Spleen (tissue), 11 donors: ENCODE data around the gene MKLN1. TPM values are rescaled to one million over a fixed set of nuclear protein-coding genes. Genes with fewer than 3 reads are reported as not detected.

ENCODE experiments used
- DNase-seq: peaks from one replicate; pipeline ENCODE4 v3.0.0-alpha.2; 2020
- H3K27ac ChIP-seq, 8 donors: fragments of 200-600 bp; sonication (generic) in 7 of 8; 1 replicate in 4 of 8; 2 replicates in 4 of 8; pipeline versions ENCODE4 v1.5.0 to v1.8.0; 2016 to 2021; ENCODE audit warnings: inconsistent platforms in 4 of 8, mild to moderate bottlenecking in 4 of 8, moderate library complexity in 1 of 8
- H3K27me3 ChIP-seq, 7 donors: fragments of 200-600 bp; sonication (generic) in 6 of 7; replicated peaks in 1 of 7; 1 replicate in 4 of 7; 2 replicates in 3 of 7; pipeline versions ENCODE4 v1.5.0 to v1.8.0; 2016 to 2021; ENCODE audit warnings: inconsistent platforms in 3 of 7, mild to moderate bottlenecking in 1 of 7
- H3K36me3 ChIP-seq, 6 donors: fragments of 200-600 bp; sonication (generic) in 5 of 6; 1 replicate in 4 of 6; 2 replicates in 2 of 6; pipeline versions ENCODE4 v1.5.0 to v1.8.0; 2016 to 2021; ENCODE audit warnings: inconsistent platforms in 2 of 6
- H3K4me1 ChIP-seq, 6 donors: fragments of 200-600 bp; sonication (generic) in 5 of 6; 1 replicate in 3 of 6; 2 replicates in 3 of 6; pipeline versions ENCODE4 v1.5.0 to v1.8.0; 2016 to 2021; ENCODE audit warnings: inconsistent platforms in 3 of 6
- H3K4me3 ChIP-seq, 8 donors: fragments of 200-600 bp; sonication (generic) in 7 of 8; 1 replicate in 4 of 8; 2 replicates in 4 of 8; pipeline versions ENCODE4 v1.5.0 to v1.8.0; 2016 to 2021; ENCODE audit warnings: inconsistent platforms in 4 of 8, mild to moderate bottlenecking in 4 of 8, moderate library complexity in 2 of 8
- H3K9me3 ChIP-seq, 8 donors: fragments of 200-600 bp; sonication (generic) in 7 of 8; 1 replicate in 4 of 8; 2 replicates in 4 of 8; pipeline versions ENCODE4 v1.5.0 to v1.8.0; 2016 to 2021; ENCODE audit warnings: inconsistent platforms in 4 of 8
- CTCF ChIP-seq, 11 experiments: fragments of 200-600 bp in 7 of 11; fragments of 450-650 bp in 4 of 11; sonication (generic) in 4 of 11; IDR thresholded peaks in 8 of 11; conservative IDR thresholded peaks in 3 of 11; 1 replicate in 7 of 11; 2 replicates in 4 of 11; pipeline versions ENCODE4 v1.4.0 to v1.8.0; 2016 to 2021; ENCODE audit warnings: antibody characterized with exemption in 11 of 11, inconsistent platforms in 4 of 11, mild to moderate bottlenecking in 1 of 11
- POLR2A ChIP-seq, 3 donors: fragments of 450-650 bp; IDR thresholded peaks; one replicate each; pipeline ENCODE4 v1.5.1; 2017; ENCODE audit warnings: antibody characterized with exemption in 3 of 3, mild to moderate bottlenecking in 1 of 3
- POLR2AphosphoS5 ChIP-seq, 3 donors: sonication (generic); formaldehyde crosslinking; IDR thresholded peaks; one replicate each; pipeline ENCODE4 v1.5.1; 2017; ENCODE audit warnings: antibody characterized with exemption in 3 of 3
- WGBS, 5 donors: extraction: QIAGEN DNeasy Blood & Tissue Kit in 3 of 5; methylation state at CpG; one replicate each; pipeline versions ENCODE4 v1.1.5 to v1.1.7; 2013 to 2018; 5-methylcytosine and 5-hydroxymethylcytosine counted together
- intact Hi-C: fragments of 100-400 bp; cut with DNase I; formaldehyde crosslinking; loops from one replicate; pipeline ENCODE4 v1.15.0; 2023; ENCODE audit warnings: low total_unique reads
- polyA plus RNA-seq, 3 donors: library from polyadenylated mRNA; stranded (reverse); fragments of 200-250 nt; gene quantifications; one replicate each; pipeline ENCODE4 v1.2.1, GENCODE V29; 2013
- total RNA-seq, 7 donors: library from RNA; depleted of rRNA in 3 of 7; stranded (reverse); fragments of >200 nt in 3 of 7; fragmentation: NEBNext Ultra II Directional in 4 of 7; extraction: Animal tissue kit (Norgen Biotek cat#: 25700) in 4 of 7; gene quantifications; one replicate each; pipeline versions ENCODE4 v1.1.0 to v1.2.1, GENCODE V29; 2016 to 2021
- donor health status: healthy with polysubstance abuse.
- donor health status: DM: no; HTN: no; CAD: no; lungs with moderate emphysema.
- donor health status: DM: no; HTN: no; CAD: no.
- donor health status: Bipolar disorder and iron deficiency.
- donor health status: healthy.
- donor health status: DM: no; HTN: no; CAD: no.
- donor health status: DM: yes; HTN: yes; CAD: no.

MKLN1 gene
- total and polyA plus RNA-seq, 10 donors, result 7.1 to 87.4 (median 66.5) TPM

GRCh38 chr7:131346885-131347592 is 19.4 kb downstream of the MKLN1 start:
- Histone ChIP-seq H3K27ac (no peak overlapping the region), H3K4me1 (peaks cover 5 to 85% (median 35%) of the 10 kb centered on the region in 6 donors), H3K36me3 (peaks cover 0 to 7% (median 0%) of the 10 kb centered on the region in 6 donors), H3K4me3 (no peak overlapping the region), H3K27me3 (no peaks in the 10 kb centered on the region), H3K9me3 (peaks cover 0 to 7% (median 0%) of the 10 kb centered on the region in 8 donors)
- DNase-seq, result no peak
- no peak for TF ChIP-seq POLR2AphosphoS5 (IDR thresholded peaks at IDR 0.05)
- TF ChIP-seq POLR2A (IDR thresholded peaks at IDR 0.05), result no peak
- TF ChIP-seq CTCF (IDR thresholded peaks at IDR 0.05 in 8 of 11, conservative IDR thresholded peaks at IDR 0.05 in 3 of 11), result no peak
- intact Hi-C loops, result no loop called here
- 68 to 84% (median 82%) methylated on average over 3 of the region's 3 CpGs for WGBS, 5 donors

GRCh38 chr7:131352032-131352431 is 24.4 kb downstream of the MKLN1 start:
- no peak for DNase-seq
- intact Hi-C loops, result no loop called here
- Histone ChIP-seq H3K27me3 (no peaks in the 10 kb centered on the region), H3K36me3 (peaks cover 0 to 7% (median 0%) of the 10 kb centered on the region in 6 donors), H3K4me1 (peaks cover 7 to 91% (median 47%) of the 10 kb centered on the region in 6 donors), H3K27ac (no peak overlapping the region), H3K4me3 (no peak overlapping the region), H3K9me3 (peaks cover 0 to 7% (median 0%) of the 10 kb centered on the region in 8 donors)
- 75 to 92% (median 87%) methylated on average over 2 of the region's 2 CpGs for WGBS, 5 donors
- TF ChIP-seq POLR2A (IDR thresholded peaks at IDR 0.05) (no peak), CTCF (IDR thresholded peaks at IDR 0.05 in 8 of 11, conservative IDR thresholded peaks at IDR 0.05 in 3 of 11) (no peak), POLR2AphosphoS5 (IDR thresholded peaks at IDR 0.05) (no peak)

- Histone ChIP-seq H3K9me3 (peaks cover 0 to 7% (median 0%) of the 10 kb centered on the region in 8 donors), H3K27me3 (no peaks in the 10 kb centered on the region), H3K36me3 (peaks cover 0 to 7% (median 0%) of the 10 kb centered on the region in 6 donors), H3K4me3 (no peak overlapping the region), H3K4me1 (peaks cover 11 to 91% (median 55%) of the 10 kb centered on the region in 6 donors), H3K27ac (no peak overlapping the region)
- TF ChIP-seq POLR2A (IDR thresholded peaks at IDR 0.05), result no peak
- 35 to 53% (median 40%) methylated on average over 3 of the region's 3 CpGs for WGBS, 5 donors
- intact Hi-C loops, result no loop called here
- DNase-seq, result no peak
Observed at GRCh38 chr7:131354390-131354789, 26.7 kb downstream of the MKLN1 start.

GRCh38 chr7:131355917-131356777 is 28.5 kb downstream of the MKLN1 start:
- no peaks in the 10 kb centered on the region for H3K9me3 ChIP-seq
- 70 to 81% (median 75%) methylated on average over 13 of the region's 13 CpGs for WGBS, 5 donors

More at GRCh38 chr7:131355917-131356777, 28.5 kb downstream of the MKLN1 start:
- intact Hi-C loops, result no loop called here
- Histone ChIP-seq H3K4me1 (peaks cover 20 to 99% (median 72%) of the 10 kb centered on the region in 6 donors), H3K36me3 (peaks cover 0 to 5% (median 0%) of the 10 kb centered on the region in 6 donors), H3K27ac (peak overlapping the region in 1 of 8 donors; percentile 20), H3K4me3 (no peak overlapping the region), H3K27me3 (no peaks in the 10 kb centered on the region)
- no peak for DNase-seq
- TF ChIP-seq POLR2A (IDR thresholded peaks at IDR 0.05) (no peak), CTCF (IDR thresholded peaks at IDR 0.05 in 8 of 11, conservative IDR thresholded peaks at IDR 0.05 in 3 of 11) (no peak), POLR2AphosphoS5 (IDR thresholded peaks at IDR 0.05) (no peak)
